ENCODE data around the gene SMIM43. TPM values are rescaled to one million over a fixed set of nuclear protein-coding genes. Genes with fewer than 3 reads are reported as not detected.

Gene SMIM43
- total and polyA plus RNA-seq, 9 of the 15 experiments (the other 6 are each of a cell fraction or from before 2014, with no cell fraction given): not detected

DNA sequence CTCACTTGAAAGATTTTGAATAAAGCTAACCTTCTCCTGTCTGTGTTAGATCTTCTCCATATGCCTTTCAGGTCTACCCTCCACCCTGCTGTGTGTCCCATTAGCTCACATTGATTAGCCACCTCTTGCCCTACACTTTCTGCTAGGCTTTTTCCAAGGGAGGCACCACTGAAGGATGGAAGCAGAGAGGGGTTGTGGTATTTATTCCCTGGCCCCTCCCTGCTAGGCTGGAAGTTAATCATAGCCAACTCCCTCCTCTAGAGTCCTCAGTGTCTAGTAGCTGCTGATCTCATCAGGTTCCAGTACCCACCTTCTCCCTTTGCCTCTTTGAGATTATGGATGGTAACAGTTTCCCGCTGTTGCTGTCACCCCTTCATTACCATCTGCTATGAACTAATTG lies 8.9 kb upstream of the SMIM43 start (continued):
- TF ChIP-seq, protein P1, sequence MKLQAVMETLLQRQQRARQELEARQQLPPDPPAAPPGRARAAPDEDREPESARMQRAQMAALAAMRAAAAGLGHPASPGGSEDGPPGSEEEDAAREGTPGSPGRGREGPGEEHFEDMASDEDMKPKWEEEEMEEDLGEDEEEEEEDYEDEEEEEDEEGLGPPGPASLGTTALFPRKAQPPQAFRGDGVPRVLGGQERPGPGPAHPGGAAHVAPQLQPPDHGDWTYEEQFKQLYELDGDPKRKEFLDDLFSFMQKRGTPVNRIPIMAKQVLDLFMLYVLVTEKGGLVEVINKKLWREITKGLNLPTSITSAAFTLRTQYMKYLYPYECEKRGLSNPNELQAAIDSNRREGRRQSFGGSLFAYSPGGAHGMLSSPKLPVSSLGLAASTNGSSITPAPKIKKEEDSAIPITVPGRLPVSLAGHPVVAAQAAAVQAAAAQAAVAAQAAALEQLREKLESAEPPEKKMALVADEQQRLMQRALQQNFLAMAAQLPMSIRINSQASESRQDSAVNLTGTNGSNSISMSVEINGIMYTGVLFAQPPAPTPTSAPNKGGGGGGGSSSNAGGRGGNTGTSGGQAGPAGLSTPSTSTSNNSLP (IDR thresholded peaks at IDR 0.05; ENCODE audit: borderline replicate concordance, low read depth, low read length): no peak
- TF ChIP-seq SAP30 (IDR thresholded peaks at IDR 0.05; ENCODE audit: borderline replicate concordance, insufficient read depth, low read depth, low read length, poor library complexity, severe bottlenecking) (no peak), TEAD1 (CRISPR knock-in tag; IDR thresholded peaks at IDR 0.05) (no peak), ZKSCAN3 (CRISPR knock-in tag; IDR thresholded peaks at IDR 0.05) (no peak), ZNF253 (CRISPR knock-in tag; conservative IDR thresholded peaks at IDR 0.05) (no peak), KLF10 (CRISPR knock-in tag; IDR thresholded peaks at IDR 0.05) (no peak), ZNF76 (CRISPR knock-in tag; IDR thresholded peaks at IDR 0.05; ENCODE audit: borderline replicate concordance) (no peak), CBX1 (IDR thresholded peaks at IDR 0.05; ENCODE audit: low read depth) (no peak)
- TF ChIP-seq, protein P2, sequence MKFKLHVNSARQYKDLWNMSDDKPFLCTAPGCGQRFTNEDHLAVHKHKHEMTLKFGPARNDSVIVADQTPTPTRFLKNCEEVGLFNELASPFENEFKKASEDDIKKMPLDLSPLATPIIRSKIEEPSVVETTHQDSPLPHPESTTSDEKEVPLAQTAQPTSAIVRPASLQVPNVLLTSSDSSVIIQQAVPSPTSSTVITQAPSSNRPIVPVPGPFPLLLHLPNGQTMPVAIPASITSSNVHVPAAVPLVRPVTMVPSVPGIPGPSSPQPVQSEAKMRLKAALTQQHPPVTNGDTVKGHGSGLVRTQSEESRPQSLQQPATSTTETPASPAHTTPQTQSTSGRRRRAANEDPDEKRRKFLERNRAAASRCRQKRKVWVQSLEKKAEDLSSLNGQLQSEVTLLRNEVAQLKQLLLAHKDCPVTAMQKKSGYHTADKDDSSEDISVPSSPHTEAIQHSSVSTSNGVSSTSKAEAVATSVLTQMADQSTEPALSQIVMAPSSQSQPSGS (CRISPR knock-in tag; IDR thresholded peaks at IDR 0.05): no peak
